CD14-positive monocyte (primary cell): ENCODE measurements around the gene UACA. TPM values are rescaled to one million over a fixed set of nuclear protein-coding genes. Genes with fewer than 3 reads are reported as not detected.
A peak's percentile ranks its signal among the peaks of the same experiment; 100 is the strongest.

ENCODE experiments used
- DNase-seq, 3 donors: peaks; one replicate each; pipeline ENCODE4 v3.0.0-alpha.2; 2011 to 2022
- H2AFZ ChIP-seq: 2 replicates; pipeline ENCODE4 v1.6.0; 2012; ENCODE audit warnings: mild to moderate bottlenecking, low read depth, low read length, inconsistent platforms; ENCODE audit not compliant: insufficient read depth, poor library complexity, severe bottlenecking
- H3K27ac ChIP-seq, 2 donors: 1 replicate in 1 of 2; 2 replicates in 1 of 2; pipeline ENCODE4 v1.5.1; 2012 to 2013; ENCODE audit warnings: low read length in 2 of 2, control low read depth in 1 of 2, inconsistent platforms in 1 of 2, low read depth in 1 of 2, mild to moderate bottlenecking in 1 of 2
- H3K27me3 ChIP-seq, 2 donors: one replicate each; pipeline versions ENCODE4 v1.6.0 to v1.6.1; 2011 to 2013; ENCODE audit warnings: low read length in 2 of 2; ENCODE audit not compliant: control insufficient read depth in 2 of 2, insufficient read depth in 2 of 2
- H3K36me3 ChIP-seq, 2 donors: replicated peaks in 1 of 2; 1 replicate in 1 of 2; 2 replicates in 1 of 2; pipeline versions ENCODE4 v1.5.1 to v1.6.1; 2012 to 2013; ENCODE audit warnings: low read length in 2 of 2, control low read depth in 1 of 2, inconsistent platforms in 1 of 2, mild to moderate bottlenecking in 1 of 2; ENCODE audit not compliant: insufficient read depth in 2 of 2, control insufficient read depth in 1 of 2
- H3K4me1 ChIP-seq, 2 donors: 1 replicate in 1 of 2; 2 replicates in 1 of 2; pipeline versions ENCODE4 v1.5.1 to v1.6.1; 2012 to 2013; ENCODE audit warnings: low read length in 2 of 2, control low read depth in 1 of 2, inconsistent platforms in 1 of 2, mild to moderate bottlenecking in 1 of 2, moderate library complexity in 1 of 2; ENCODE audit not compliant: insufficient read depth in 2 of 2, control insufficient read depth in 1 of 2
- H3K4me2 ChIP-seq: replicated peaks from 2 replicates; pipeline ENCODE3; 2012; ENCODE audit warnings: low read length, moderate library complexity, mild to moderate bottlenecking; ENCODE audit not compliant: poor library complexity, severe bottlenecking; ENCODE audit errors: extremely low read depth
- H3K4me3 ChIP-seq, 3 experiments: fragments of 200-600 bp in 1 of 3; sonication (generic) in 1 of 3; replicated peaks in 1 of 3; 1 replicate in 2 of 3; 2 replicates in 1 of 3; pipeline ENCODE4 v1.5.1; 2011 to 2013; ENCODE audit warnings: low read length in 3 of 3, mild to moderate bottlenecking in 3 of 3, control low read depth in 2 of 3, low read depth in 2 of 3, inconsistent platforms in 1 of 3, moderate library complexity in 1 of 3
- H3K79me2 ChIP-seq: 2 replicates; pipeline ENCODE4 v1.6.0; 2012; ENCODE audit warnings: mild to moderate bottlenecking, control low read depth, inconsistent platforms, low read length, moderate library complexity; ENCODE audit not compliant: insufficient read depth
- H3K9ac ChIP-seq: 2 replicates; pipeline ENCODE4 v1.6.0; 2017; ENCODE audit warnings: low read length, mild to moderate bottlenecking; ENCODE audit not compliant: insufficient read depth, poor library complexity, severe bottlenecking
- H3K9me3 ChIP-seq, 2 donors: replicated peaks in 1 of 2; 1 replicate in 1 of 2; 2 replicates in 1 of 2; pipeline versions ENCODE4 v1.5.1 to v1.6.1; 2012 to 2013; ENCODE audit warnings: low read length in 2 of 2, control low read depth in 1 of 2; ENCODE audit not compliant: control insufficient read depth in 1 of 2, insufficient read depth in 1 of 2
- H4K20me1 ChIP-seq: 2 replicates; pipeline ENCODE4 v1.6.0; 2012; ENCODE audit warnings: mild to moderate bottlenecking, low read length, control low read depth, moderate library complexity; ENCODE audit not compliant: insufficient read depth
- H3K27ac Mint-ChIP-seq, 7 donors: one replicate each; pipeline ENCODE4 v1.8.0; 2020; ENCODE audit warnings: mild to moderate bottlenecking in 7 of 7, mixed read lengths in 7 of 7, moderate library complexity in 6 of 7, inconsistent platforms in 2 of 7
- H3K27me3 Mint-ChIP-seq, 3 donors: one replicate each; pipeline ENCODE4 v1.8.0; 2021 to 2022; ENCODE audit warnings: low read depth in 3 of 3, mild to moderate bottlenecking in 3 of 3, mixed read lengths in 3 of 3, moderate library complexity in 3 of 3, inconsistent platforms in 1 of 3
- H3K36me3 Mint-ChIP-seq, 2 donors: one replicate each; pipeline ENCODE4 v1.8.0; 2020; ENCODE audit warnings: mixed read lengths in 2 of 2, inconsistent platforms in 1 of 2, mild to moderate bottlenecking in 1 of 2
- H3K4me1 Mint-ChIP-seq: one replicate; pipeline ENCODE4 v1.8.0; 2020; ENCODE audit warnings: mild to moderate bottlenecking, mixed read lengths
- H3K4me3 Mint-ChIP-seq, 2 donors: one replicate each; pipeline ENCODE4 v1.8.0; 2020; ENCODE audit warnings: mild to moderate bottlenecking in 2 of 2, mixed read lengths in 2 of 2, moderate library complexity in 1 of 2
- H3K9me3 Mint-ChIP-seq, 7 donors: one replicate each; pipeline ENCODE4 v1.8.0; 2020 to 2022; ENCODE audit warnings: mixed read lengths in 7 of 7, mild to moderate bottlenecking in 6 of 7, moderate library complexity in 6 of 7, inconsistent platforms in 2 of 7
- WGBS: methylation state at CpG from one replicate; pipeline ENCODE4 v1.1.5; 2013; ENCODE audit warnings: missing lambda C conversion rate; ENCODE audit not compliant: insufficient coverage; 5-methylcytosine and 5-hydroxymethylcytosine counted together
- intact Hi-C, 2 donors: fragments of 100-400 bp; cut with micrococcal nuclease; formaldehyde crosslinking; loops; one replicate each; pipeline versions ENCODE4 v1.15.0 to v1.15.1; 2023
- polyA plus RNA-seq, 3 donors: library from polyadenylated mRNA; depleted of rRNA in 1 of 3; unstranded in 2 of 3; stranded (reverse) in 1 of 3; fragments of 300-500 nt in 2 of 3; fragments of >200 nt in 1 of 3; fragmentation: Illumina TruSeq in 2 of 3; gene quantifications; 1 replicate in 2 of 3; 2 replicates in 1 of 3; pipeline ENCODE4 v1.2.3, GENCODE V29; 2012 to 2021
- TF ChIP-seq, protein P1 (sequence below): fragments of 200-600 bp; IDR thresholded peaks from one replicate; pipeline ENCODE4 v1.8.0; 2022; ENCODE audit warnings: antibody characterized with exemption, mild to moderate bottlenecking

UACA gene
- polyA plus RNA-seq, 3 donors = 1.7 to 3.1 (median 2.4) TPM

DNA sequence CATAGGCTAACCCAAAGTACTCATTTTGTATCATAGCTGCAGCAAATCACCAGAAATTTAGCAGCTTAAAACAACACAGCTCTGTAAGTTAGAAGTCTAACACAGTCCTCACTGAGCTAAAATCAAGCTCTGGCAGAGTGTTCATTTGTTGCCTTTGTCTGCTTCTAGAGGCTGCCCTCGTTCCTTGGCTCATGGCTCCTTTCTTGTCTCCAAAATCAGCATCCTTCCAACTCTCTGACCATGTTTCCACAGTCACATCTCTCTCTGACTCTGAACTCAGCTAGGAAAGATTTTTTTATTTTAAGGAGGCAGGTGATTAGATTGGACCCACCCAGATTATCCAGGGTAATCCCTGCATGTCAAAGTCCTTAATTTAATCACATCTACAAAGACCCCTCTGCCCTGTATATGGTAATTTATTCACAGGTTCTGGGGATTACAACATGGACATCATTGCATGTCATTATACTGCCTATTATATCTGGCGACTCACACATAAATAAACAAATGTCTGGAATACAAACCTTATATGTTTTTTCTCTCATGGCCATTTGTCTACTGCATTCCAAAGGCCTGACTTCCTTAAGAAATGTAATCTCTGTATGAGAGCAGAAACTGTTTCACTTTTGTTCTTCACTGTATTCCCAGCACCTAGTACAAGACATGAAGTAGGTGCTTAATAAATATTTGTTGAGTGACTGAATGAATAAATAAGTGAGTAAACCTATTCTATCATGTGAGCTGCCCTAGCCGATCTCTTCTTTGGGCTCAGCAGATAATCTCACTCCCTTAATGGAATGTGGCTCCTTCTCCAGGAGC is 15.1 kb upstream of the UACA start:
- WGBS = 100% methylated on average over 1 of the region's 3 CpGs
- Histone ChIP-seq H4K20me1 (no peaks in the 10 kb centered on the region), H3K27ac (no peak overlapping the region), H3K4me3 (no peak overlapping the region), H2AFZ (no peak overlapping the region), H3K79me2 (no peaks in the 10 kb centered on the region), H3K4me2 (no peak overlapping the region), H3K9me3 (no peaks in the 10 kb centered on the region), H3K36me3 (no peaks in the 10 kb centered on the region), H3K9ac (no peak overlapping the region), H3K4me1 (peaks cover 12 to 15% of the 10 kb centered on the region in 2 donors), H3K27me3 (peaks cover 0 to 4% of the 10 kb centered on the region in 2 donors)
- intact Hi-C loops = no loop called here
- Mint-ChIP-seq H3K36me3 (no peaks in the 10 kb centered on the region), H3K4me3 (no peak overlapping the region), H3K27ac (peak overlapping the region in 3 of 7 donors; percentile 56 to 68 (median 60)), H3K9me3 (peaks cover 0 to 7% (median 2%) of the 10 kb centered on the region in 7 donors), H3K4me1 (peaks cover 13% of the 10 kb centered on the region), H3K27me3 (peaks cover 8 to 19% (median 10%) of the 10 kb centered on the region in 3 donors)
- DNase-seq = no peak
- TF ChIP-seq, protein P1, sequence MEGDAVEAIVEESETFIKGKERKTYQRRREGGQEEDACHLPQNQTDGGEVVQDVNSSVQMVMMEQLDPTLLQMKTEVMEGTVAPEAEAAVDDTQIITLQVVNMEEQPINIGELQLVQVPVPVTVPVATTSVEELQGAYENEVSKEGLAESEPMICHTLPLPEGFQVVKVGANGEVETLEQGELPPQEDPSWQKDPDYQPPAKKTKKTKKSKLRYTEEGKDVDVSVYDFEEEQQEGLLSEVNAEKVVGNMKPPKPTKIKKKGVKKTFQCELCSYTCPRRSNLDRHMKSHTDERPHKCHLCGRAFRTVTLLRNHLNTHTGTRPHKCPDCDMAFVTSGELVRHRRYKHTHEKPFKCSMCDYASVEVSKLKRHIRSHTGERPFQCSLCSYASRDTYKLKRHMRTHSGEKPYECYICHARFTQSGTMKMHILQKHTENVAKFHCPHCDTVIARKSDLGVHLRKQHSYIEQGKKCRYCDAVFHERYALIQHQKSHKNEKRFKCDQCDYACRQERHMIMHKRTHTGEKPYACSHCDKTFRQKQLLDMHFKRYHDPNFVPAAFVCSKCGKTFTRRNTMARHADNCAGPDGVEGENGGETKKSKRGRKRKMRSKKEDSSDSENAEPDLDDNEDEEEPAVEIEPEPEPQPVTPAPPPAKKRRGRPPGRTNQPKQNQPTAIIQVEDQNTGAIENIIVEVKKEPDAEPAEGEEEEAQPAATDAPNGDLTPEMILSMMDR = no peak

DNA sequence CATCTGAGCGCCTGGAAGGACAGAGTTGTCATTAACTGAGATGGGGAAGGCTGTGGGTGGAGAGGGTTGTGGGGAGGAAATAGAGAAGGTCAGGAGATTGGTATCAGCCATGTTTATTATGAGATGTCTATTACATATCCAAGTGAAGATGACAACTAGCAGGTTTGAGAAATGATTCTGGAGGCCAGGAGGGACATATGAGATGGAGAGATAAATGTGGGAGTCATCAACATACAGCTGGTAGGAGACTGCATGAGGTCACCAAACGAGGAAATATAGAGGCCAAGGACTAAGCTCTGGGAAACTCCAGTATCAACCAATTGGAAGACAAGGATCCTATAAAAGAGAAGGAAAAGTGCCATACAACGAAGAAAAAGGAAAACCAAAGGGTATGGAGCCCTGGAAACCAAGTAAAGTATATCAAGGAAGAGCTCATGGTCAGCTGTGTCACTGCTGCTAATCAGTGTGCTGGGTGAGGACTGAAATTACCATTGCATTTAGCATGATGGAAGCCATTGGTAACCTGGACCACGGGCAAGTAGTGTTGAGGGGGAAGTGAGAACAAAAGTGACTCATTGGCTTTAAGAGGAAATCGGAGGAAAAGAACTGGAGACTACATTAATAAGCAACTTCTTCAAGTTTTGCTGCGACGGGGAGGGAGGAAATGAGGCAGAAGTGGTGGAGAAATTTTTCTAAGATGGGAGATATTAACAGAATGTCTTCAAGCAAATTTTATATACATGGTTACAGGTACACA is 14.0 kb upstream of the UACA start:
- no peaks in the 10 kb centered on the region for H3K36me3 ChIP-seq
- H3K4me2 ChIP-seq = no peak overlapping the region
- peaks cover 0 to 3% of the 10 kb centered on the region in 2 donors for H3K27me3 ChIP-seq
- no peaks in the 10 kb centered on the region for H3K9me3 ChIP-seq
- no peak overlapping the region for H3K4me3 Mint-ChIP-seq
- H3K27ac ChIP-seq = peak overlapping the region in 1 of 2 donors; percentile 1
- H3K9me3 Mint-ChIP-seq = peaks cover 0 to 10% (median 2%) of the 10 kb centered on the region in 7 donors
- peak overlapping the region in 6 of 7 donors; percentile 42 to 73 (median 61) for H3K27ac Mint-ChIP-seq
- peaks cover 5 to 15% (median 8%) of the 10 kb centered on the region in 3 donors for H3K27me3 Mint-ChIP-seq
- WGBS = 63% methylated on average over 3 of the region's 7 CpGs
- no peaks in the 10 kb centered on the region for H4K20me1 ChIP-seq
- no peak overlapping the region for H3K9ac ChIP-seq
- no peak overlapping the region for H2AFZ ChIP-seq
- no peak overlapping the region for H3K4me3 ChIP-seq
- DNase-seq = peak; percentile 73 to 90 (median 79)
- intact Hi-C loops = no loop called here
- H3K36me3 Mint-ChIP-seq = no peaks in the 10 kb centered on the region
- TF ChIP-seq, protein P1 = no peak
- H3K79me2 ChIP-seq = no peaks in the 10 kb centered on the region
- H3K4me1 Mint-ChIP-seq = peaks cover 13% of the 10 kb centered on the region
- peaks cover 12 to 15% of the 10 kb centered on the region in 2 donors for H3K4me1 ChIP-seq
